Measurements from ENCODE around the gene PPP3R1. TPM values are rescaled to one million over a fixed set of nuclear protein-coding genes. Genes with fewer than 3 reads are reported as not detected.

PPP3R1 gene
- total RNA-seq, 3 donors from 2014 or later, result 45.9 to 54.0 (median 53.4) TPM

DNA sequence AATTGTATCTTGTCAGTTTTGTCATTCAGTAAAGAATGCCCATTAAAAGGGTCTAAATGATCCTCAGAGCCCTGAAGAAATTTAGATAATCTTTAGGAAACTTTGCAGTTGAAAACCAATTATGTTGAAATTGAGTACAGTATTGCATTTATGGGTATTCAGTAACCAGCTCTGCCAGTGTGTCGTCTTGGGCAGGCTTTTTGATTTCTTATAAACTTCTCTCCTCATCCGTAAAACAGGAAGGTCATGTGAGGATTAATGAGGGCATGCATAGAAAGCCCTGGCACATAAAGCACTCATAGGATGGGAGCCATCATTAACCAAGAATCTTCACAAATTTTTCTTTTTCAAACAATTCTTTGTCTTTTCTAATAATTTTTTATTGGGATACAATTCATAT is 79.8 kb downstream of the PPP3R1 start:
- H3K36me3 ChIP-seq (ENCODE audit: low read depth), result no peaks in the 10 kb centered on the region
- no peak overlapping the region for H3K4me3 ChIP-seq
- intact Hi-C loops (cut with DNase I, micrococcal nuclease), result no loop called here
- TF ChIP-seq CTCF (IDR thresholded peaks at IDR 0.05), result no peak
- no peak for ATAC-seq
- no peak for DNase-seq
- H3K4me1 ChIP-seq (ENCODE audit: low read depth), result no peaks in the 10 kb centered on the region
- H3K9me3 ChIP-seq, result no peaks in the 10 kb centered on the region

- TF ChIP-seq CTCF (IDR thresholded peaks at IDR 0.05), result no peak
- intact Hi-C loops (cut with DNase I, micrococcal nuclease), result no loop called here
- Histone ChIP-seq H3K4me3 (no peak overlapping the region), H3K36me3 (ENCODE audit: low read depth) (no peaks in the 10 kb centered on the region), H3K9me3 (no peaks in the 10 kb centered on the region), H3K4me1 (ENCODE audit: low read depth) (no peaks in the 10 kb centered on the region)
- DNase-seq (no peak), ATAC-seq (no peak)
Observed at GRCh38 chr2:68171684-68172083, 80.6 kb downstream of the PPP3R1 start.

- intact Hi-C loops (cut with DNase I, micrococcal nuclease), result no loop called here
- Histone ChIP-seq H3K9me3 (no peaks in the 10 kb centered on the region), H3K4me1 (ENCODE audit: low read depth) (no peaks in the 10 kb centered on the region), H3K36me3 (ENCODE audit: low read depth) (no peaks in the 10 kb centered on the region), H3K4me3 (no peak overlapping the region)
- TF ChIP-seq CTCF (IDR thresholded peaks at IDR 0.05), result no peak
- DNase-seq (no peak), ATAC-seq (no peak)
Observed at GRCh38 chr2:68171146-68171545, 81.2 kb downstream of the PPP3R1 start.

- no peak overlapping the region for H3K4me3 ChIP-seq
- H3K9me3 ChIP-seq, result no peaks in the 10 kb centered on the region
- intact Hi-C loops (cut with DNase I, micrococcal nuclease), result no loop called here
- no peak for TF ChIP-seq CTCF (IDR thresholded peaks at IDR 0.05)
- H3K4me1 ChIP-seq (ENCODE audit: low read depth), result no peaks in the 10 kb centered on the region
- DNase-seq (no peak), ATAC-seq (no peak)
- H3K36me3 ChIP-seq (ENCODE audit: low read depth), result no peaks in the 10 kb centered on the region
Observed at GRCh38 chr2:68169308-68169707, 83.0 kb downstream of the PPP3R1 start.

DNA sequence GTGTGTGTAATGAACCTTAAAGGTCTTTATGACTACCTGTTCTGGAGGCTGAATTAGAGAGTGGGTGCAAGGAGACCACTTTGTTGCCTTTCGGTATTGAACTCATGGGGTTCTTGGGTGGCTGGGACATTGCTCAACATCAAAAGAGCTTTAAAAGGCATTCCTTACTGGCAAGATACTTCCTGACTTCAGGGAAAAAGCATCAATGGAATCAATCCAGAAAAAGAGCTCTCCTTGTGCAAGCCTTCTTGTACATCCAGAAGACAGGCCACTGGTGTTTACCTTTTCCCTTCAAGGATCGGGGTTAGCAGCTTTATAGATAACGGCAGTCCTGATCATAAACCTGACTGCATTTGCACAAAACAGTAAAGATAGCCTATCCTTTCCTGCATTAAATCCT is 85.1 kb downstream of the PPP3R1 start:
- TF ChIP-seq CTCF (IDR thresholded peaks at IDR 0.05), result no peak
- DNase-seq (no peak), ATAC-seq (no peak)
- Histone ChIP-seq H3K4me3 (no peak overlapping the region), H3K36me3 (ENCODE audit: low read depth) (peaks cover 6% of the 10 kb centered on the region), H3K4me1 (ENCODE audit: low read depth) (no peaks in the 10 kb centered on the region), H3K9me3 (no peaks in the 10 kb centered on the region)
- intact Hi-C loops (cut with DNase I, micrococcal nuclease), result no loop called here

- DNase-seq, result no peak
- intact Hi-C loops (cut with DNase I, micrococcal nuclease), result no loop called here
- no peaks in the 10 kb centered on the region for H3K9me3 ChIP-seq
- peaks cover 9% of the 10 kb centered on the region for H3K4me1 ChIP-seq (ENCODE audit: low read depth)
- no peak for ATAC-seq
- H3K36me3 ChIP-seq (ENCODE audit: low read depth), result peaks cover 6% of the 10 kb centered on the region
- no peak overlapping the region for H3K4me3 ChIP-seq
- TF ChIP-seq CTCF (IDR thresholded peaks at IDR 0.05), result no peak
Observed at GRCh38 chr2:68163641-68164040, 88.7 kb downstream of the PPP3R1 start.

Measured in mucosa of descending colon (tissue), 3 donors.